PC-9 (cell line): ENCODE data around the gene TFAP2D. TPM values are rescaled to one million over a fixed set of nuclear protein-coding genes. Genes with fewer than 3 reads are reported as not detected.
A peak's percentile ranks its signal among the peaks of the same experiment; 100 is the strongest.

Source experiments
- BruUV-seq: library from RNA; stranded (reverse); fragments of 400-500 nt; replicated peaks from 2 replicates; lab custom pipeline; 2021; lab: Mats Ljungman, UMichigan
- CTCF ChIA-PET: fragments of 300-600 bp; sonication (Branson Sonifier 250); formaldehyde crosslinking; loops from one replicate; lab custom pipeline; 2022; ENCODE audit warnings: antibody characterized with exemption; lab: Charles Lee
- POLR2A ChIA-PET: fragments of 300-600 bp; sonication (Branson Sonifier 250); formaldehyde crosslinking; loops from one replicate; lab custom pipeline; 2022; ENCODE audit warnings: antibody characterized with exemption; ENCODE audit not compliant: unreplicated experiment; lab: Charles Lee
- DNase-seq, 2 experiments: peaks; one replicate each; pipeline versions ENCODE4 v3.0.0 to v3.0.0-alpha.2; 2015 to 2022; ENCODE audit warnings: mixed read lengths in 1 of 2
- H2AFZ ChIP-seq: fragments of 200-600 bp; sonication (generic); 2 replicates; pipeline ENCODE4 v1.8.1; 2017; ENCODE audit warnings: antibody characterized with exemption
- H3F3A ChIP-seq: fragments of 200-600 bp; sonication (generic); 2 replicates; pipeline ENCODE4 v1.8.1; 2017; ENCODE audit warnings: antibody characterized with exemption, mild to moderate bottlenecking, low read depth; ENCODE audit not compliant: insufficient read depth
- H3K27ac ChIP-seq: fragments of 200-600 bp; sonication (generic); 2 replicates; pipeline ENCODE4 v1.6.1; 2016; ENCODE audit warnings: mixed run types
- H3K27me3 ChIP-seq: fragments of 200-600 bp; sonication (generic); 2 replicates; pipeline ENCODE4 v1.6.1; 2016; ENCODE audit warnings: low read depth, mixed run types; ENCODE audit not compliant: insufficient read depth
- H3K36me3 ChIP-seq: fragments of 200-600 bp; sonication (generic); 2 replicates; pipeline ENCODE4 v1.6.1; 2016; ENCODE audit warnings: low read depth, mixed run types
- H3K4me1 ChIP-seq: fragments of 200-600 bp; sonication (generic); replicated peaks from 2 replicates; pipeline ENCODE4 v1.6.1; 2016; ENCODE audit warnings: mixed run types; ENCODE audit not compliant: insufficient read depth
- H3K4me2 ChIP-seq: fragments of 200-600 bp; sonication (generic); 2 replicates; pipeline ENCODE4 v1.6.1; 2017; ENCODE audit warnings: mixed run types
- H3K4me3 ChIP-seq: fragments of 200-600 bp; sonication (generic); 2 replicates; pipeline ENCODE4 v1.6.1; 2016; ENCODE audit warnings: mixed run types
- H3K79me2 ChIP-seq: fragments of 200-600 bp; sonication (generic); 2 replicates; pipeline ENCODE4 v1.6.1; 2017; ENCODE audit warnings: low read depth, mixed run types
- H3K9me2 ChIP-seq: fragments of 200-600 bp; sonication (generic); 2 replicates; pipeline ENCODE4 v1.8.1; 2017; ENCODE audit warnings: mild to moderate bottlenecking; ENCODE audit not compliant: insufficient read depth
- H3K9me3 ChIP-seq: fragments of 200-600 bp; sonication (generic); 2 replicates; pipeline ENCODE4 v1.8.1; 2016; ENCODE audit warnings: low read depth; ENCODE audit not compliant: insufficient read depth
- H4K20me1 ChIP-seq: fragments of 200-600 bp; sonication (generic); 2 replicates; pipeline ENCODE4 v1.8.1; 2017; ENCODE audit not compliant: insufficient read depth
- EZH2 ChIP-seq: fragments of 200-600 bp; sonication (generic); IDR thresholded peaks from 2 replicates; pipeline ENCODE4 v1.8.0; 2017; ENCODE audit warnings: antibody characterized with exemption, low read depth
- intact Hi-C: fragments of 100-400 bp; cut with micrococcal nuclease; formaldehyde crosslinking; loops from one replicate; pipeline ENCODE4 v1.10.0; 2022; ENCODE audit not compliant: unreplicated experiment
- total RNA-seq: library from RNA; stranded (reverse); gene quantifications from 2 replicates; pipeline ENCODE4 v1.2.3, GENCODE V29; 2021
- TF ChIP-seq, protein P1 (sequence below): fragments of 200-600 bp; sonication (generic); conservative IDR thresholded peaks from 2 replicates; pipeline ENCODE4 v1.6.1; 2017; ENCODE audit warnings: mixed run types, antibody characterized with exemption, mild to moderate bottlenecking, moderate library complexity

Gene TFAP2D
- total RNA-seq, 1 experiment from 2014 or later, result not detected

DNA sequence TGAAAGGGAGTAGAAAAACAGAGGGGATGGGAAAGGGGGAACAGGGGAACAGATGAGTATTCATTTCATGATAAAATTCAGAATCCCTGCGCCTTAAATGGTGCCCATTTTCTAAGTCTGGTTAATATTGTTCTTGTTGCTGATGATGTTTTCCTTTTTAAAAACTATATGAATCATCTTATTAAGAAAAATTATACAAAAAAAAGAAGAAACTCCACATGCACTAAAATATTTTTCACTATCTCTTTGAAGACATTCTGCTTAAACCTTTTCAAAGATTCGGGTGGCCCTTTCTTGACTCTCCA, 104.3 kb downstream of the TFAP2D start:
- TF ChIP-seq, protein P1, sequence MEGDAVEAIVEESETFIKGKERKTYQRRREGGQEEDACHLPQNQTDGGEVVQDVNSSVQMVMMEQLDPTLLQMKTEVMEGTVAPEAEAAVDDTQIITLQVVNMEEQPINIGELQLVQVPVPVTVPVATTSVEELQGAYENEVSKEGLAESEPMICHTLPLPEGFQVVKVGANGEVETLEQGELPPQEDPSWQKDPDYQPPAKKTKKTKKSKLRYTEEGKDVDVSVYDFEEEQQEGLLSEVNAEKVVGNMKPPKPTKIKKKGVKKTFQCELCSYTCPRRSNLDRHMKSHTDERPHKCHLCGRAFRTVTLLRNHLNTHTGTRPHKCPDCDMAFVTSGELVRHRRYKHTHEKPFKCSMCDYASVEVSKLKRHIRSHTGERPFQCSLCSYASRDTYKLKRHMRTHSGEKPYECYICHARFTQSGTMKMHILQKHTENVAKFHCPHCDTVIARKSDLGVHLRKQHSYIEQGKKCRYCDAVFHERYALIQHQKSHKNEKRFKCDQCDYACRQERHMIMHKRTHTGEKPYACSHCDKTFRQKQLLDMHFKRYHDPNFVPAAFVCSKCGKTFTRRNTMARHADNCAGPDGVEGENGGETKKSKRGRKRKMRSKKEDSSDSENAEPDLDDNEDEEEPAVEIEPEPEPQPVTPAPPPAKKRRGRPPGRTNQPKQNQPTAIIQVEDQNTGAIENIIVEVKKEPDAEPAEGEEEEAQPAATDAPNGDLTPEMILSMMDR, result no peak
- no peak for TF ChIP-seq EZH2
- no peaks in the 10 kb centered on the region for H3K79me2 ChIP-seq
- no peak overlapping the region for H3K27ac ChIP-seq
- intact Hi-C loops, result loop anchor here (2.0 to 10.0 kb wide), 3 partner anchors 727 to 1203 kb away; no protein-coding TSS in a partner anchor
- H4K20me1 ChIP-seq, result no peaks in the 10 kb centered on the region
- no peak overlapping the region for H3K4me2 ChIP-seq
- no peak overlapping the region for H3K4me3 ChIP-seq
- H3K36me3 ChIP-seq, result no peaks in the 10 kb centered on the region
- no peaks in the 10 kb centered on the region for H3K9me2 ChIP-seq
- H2AFZ ChIP-seq, result 0 out of 2 replicates have a peak overlapping the region, but pooled peaks have one; percentile 52
- no peaks in the 10 kb centered on the region for H3F3A ChIP-seq
- DNase-seq, result no peak
- no TSS peak for BruUV-seq
- H3K4me1 ChIP-seq, result no peaks in the 10 kb centered on the region
- CTCF ChIA-PET, result no interaction called here
- POLR2A ChIA-PET, result no interaction called here
- peaks cover 14% of the 10 kb centered on the region; the same call in 1 of the 2 replicates for H3K27me3 ChIP-seq
- H3K9me3 ChIP-seq, result no peaks in the 10 kb centered on the region

DNA sequence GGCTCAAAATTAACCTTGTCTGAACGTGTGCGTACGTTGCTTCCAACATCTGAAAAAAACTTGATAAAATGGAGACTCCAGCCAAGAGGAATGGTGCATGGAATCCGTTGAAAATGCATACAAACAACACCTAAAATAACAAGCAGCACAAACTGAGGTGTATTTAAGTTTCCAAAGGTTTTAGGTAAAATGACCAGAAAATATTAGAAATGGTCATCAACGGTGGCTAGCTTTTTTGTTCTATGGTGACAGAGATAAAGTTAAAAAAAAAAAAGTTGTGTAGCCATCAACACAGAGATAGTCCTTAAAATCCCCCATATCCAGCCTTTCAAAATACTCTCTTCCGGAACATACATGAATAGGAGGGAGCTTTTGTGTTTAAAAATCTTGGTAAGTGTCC, 104.7 kb downstream of the TFAP2D start:
- H3K9me3 ChIP-seq, result no peaks in the 10 kb centered on the region
- no peaks in the 10 kb centered on the region for H3K4me1 ChIP-seq
- H3K79me2 ChIP-seq, result no peaks in the 10 kb centered on the region
- ChIA-PET POLR2A (no interaction called here), CTCF (no interaction called here)
- TF ChIP-seq EZH2, result no peak
- TF ChIP-seq, protein P1, result no peak
- no TSS peak for BruUV-seq
- H3K27ac ChIP-seq, result no peak overlapping the region
- DNase-seq, result no peak
- no peaks in the 10 kb centered on the region for H3K36me3 ChIP-seq
- no peaks in the 10 kb centered on the region for H3K9me2 ChIP-seq
- no peaks in the 10 kb centered on the region for H4K20me1 ChIP-seq
- H3F3A ChIP-seq, result no peaks in the 10 kb centered on the region
- 0 out of 2 replicates have a peak overlapping the region, but pooled peaks have one; percentile 52 for H2AFZ ChIP-seq
- H3K4me3 ChIP-seq, result no peak overlapping the region
- intact Hi-C loops, result loop anchor here (10.0 kb wide), 2 partner anchors 727 to 937 kb away; no protein-coding TSS in a partner anchor
- peaks cover 14% of the 10 kb centered on the region; the same call in 1 of the 2 replicates for H3K27me3 ChIP-seq
- no peak overlapping the region for H3K4me2 ChIP-seq

DNA sequence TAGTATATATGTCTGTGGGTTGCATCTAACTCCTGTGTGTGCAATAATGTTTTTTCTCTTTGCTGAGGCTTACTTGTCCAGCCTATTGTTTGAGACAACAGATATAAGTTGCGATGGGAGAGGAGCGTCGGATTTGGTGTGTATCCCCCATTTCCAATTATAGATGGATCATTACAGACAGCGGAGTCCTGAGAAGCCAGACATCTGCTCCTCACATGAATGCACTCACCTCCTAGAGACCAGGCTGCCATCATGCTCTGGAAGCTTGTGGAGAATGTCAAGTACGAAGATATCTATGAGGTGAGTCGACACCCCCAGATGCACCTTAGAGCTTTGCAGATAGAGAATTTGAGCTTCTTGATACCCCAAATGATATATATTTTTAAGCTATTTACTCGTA, 105.3 kb downstream of the TFAP2D start, which contains the start of gene TFAP2B:
TSS of gene TFAP2B (plus strand) at position 199 of the 400 bp plus-strand sequence. CDS start at position 220, 21 bp downstream.
- intact Hi-C loops, result loop anchor here (10.0 kb wide), 2 partner anchors 726 to 936 kb away; no protein-coding TSS in a partner anchor
- POLR2A ChIA-PET, result no interaction called here
- DNase-seq, result no peak
- 0 out of 2 replicates have a peak within 1 kb of the TSS, but pooled peaks have one; percentile 52 for H2AFZ ChIP-seq
- H3K79me2 ChIP-seq, result no peaks in the 10 kb centered on the region
- CTCF ChIA-PET, result interaction anchor here (0.5 to 0.6 kb wide), 2 partner anchors 35 to 205 kb away, joined by 3 read pairs; no protein-coding TSS in a partner anchor
- no peak within 1 kb of the TSS for H3K4me2 ChIP-seq
- H3K9me2 ChIP-seq, result no peaks in the 10 kb centered on the region
- H3K4me3 ChIP-seq, result no peak within 1 kb of the TSS
- TF ChIP-seq EZH2, result no peak
- TF ChIP-seq, protein P1, result no peak
- H3K27ac ChIP-seq, result no peak within 1 kb of the TSS
- no peaks in the 10 kb centered on the region for H4K20me1 ChIP-seq
- peaks cover 14% of the 10 kb centered on the region; the same call in 1 of the 2 replicates for H3K27me3 ChIP-seq
- no peaks in the 10 kb centered on the region for H3K9me3 ChIP-seq
- H3K4me1 ChIP-seq, result no peaks in the 10 kb centered on the region
- no peaks in the 10 kb centered on the region for H3K36me3 ChIP-seq
- no TSS peak for BruUV-seq
- H3F3A ChIP-seq, result no peaks in the 10 kb centered on the region
